Non-pigmented ciliary epithelial cell (primary cell): Measurements from ENCODE around the gene KIF26B.

ENCODE experiments used
- DNase-seq: peaks from one replicate; pipeline ENCODE4 v3.0.0-alpha.2; 2010; ENCODE audit warnings: low read depth

KIF26B gene

DNA sequence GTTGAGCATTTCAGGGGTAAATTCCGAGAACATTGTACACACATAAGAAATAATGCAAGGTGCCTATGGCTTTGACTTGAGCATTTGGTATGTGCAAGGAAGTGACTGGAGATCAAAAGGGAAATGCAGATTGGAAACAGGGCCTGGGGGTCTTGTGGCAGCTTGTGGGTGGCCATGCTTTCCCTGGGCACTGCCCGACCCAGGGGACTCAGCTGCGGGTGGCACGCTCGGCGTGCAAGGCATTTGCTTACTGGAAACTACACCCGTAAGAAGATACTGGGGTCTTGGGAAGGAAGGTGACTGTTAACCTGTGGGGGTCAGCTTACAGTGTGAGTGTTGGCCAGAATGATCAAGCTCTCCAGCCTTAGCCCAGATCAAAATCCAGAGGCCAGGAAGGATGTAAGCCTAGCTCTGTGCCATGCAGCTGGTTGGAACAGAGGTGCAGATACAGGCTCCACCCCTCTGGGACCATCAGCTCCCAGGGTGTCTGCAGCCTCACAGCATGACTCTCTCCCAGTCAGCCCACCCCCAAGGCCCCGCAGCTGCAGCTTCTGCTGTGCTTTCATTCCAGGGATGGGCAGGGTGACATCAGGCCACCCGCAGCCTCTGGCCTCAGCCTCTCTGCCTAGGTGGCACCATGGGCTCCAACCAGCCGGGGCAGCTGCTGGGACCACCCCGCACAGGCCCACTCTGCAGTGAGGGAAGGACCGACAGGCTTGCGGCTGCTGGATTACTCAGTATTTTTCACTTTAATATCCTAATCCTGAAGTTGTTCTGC lies 55.1 kb downstream of the KIF26B start:
- DNase-seq: no peak

DNA sequence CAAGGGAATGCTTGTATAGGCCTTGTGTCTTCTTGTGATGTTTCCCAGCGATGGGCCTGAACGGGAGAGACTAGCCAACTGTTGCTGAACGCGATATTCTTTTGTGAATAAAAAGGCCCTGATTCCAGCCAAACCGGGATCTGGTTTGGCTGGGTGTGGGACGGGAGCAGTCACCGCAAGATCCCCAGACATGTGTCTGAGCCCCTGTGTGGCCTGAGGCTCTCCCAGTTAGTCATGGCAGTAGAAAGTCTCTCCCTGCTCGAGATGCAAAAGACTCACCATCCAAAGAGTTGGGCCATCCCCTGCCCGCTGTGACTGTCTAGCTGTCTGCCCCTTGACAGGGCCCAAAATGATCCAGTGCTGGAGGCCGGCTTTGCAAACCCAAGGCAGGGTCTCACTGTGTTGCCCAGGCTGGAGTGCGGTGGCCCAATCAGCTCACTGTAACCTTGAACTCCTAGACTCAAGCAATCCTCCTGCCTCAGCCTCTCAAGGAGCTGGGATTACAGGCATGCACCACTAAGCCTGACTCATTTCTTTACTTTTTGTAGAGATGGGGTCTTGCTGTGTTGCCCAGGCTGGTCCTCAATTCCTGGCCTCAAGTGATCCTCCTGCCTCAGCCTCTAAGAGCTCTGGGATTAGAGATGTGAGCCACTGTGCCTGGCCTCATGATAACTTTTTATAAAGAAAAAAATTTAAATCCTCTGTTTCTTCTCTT lies 56.4 kb downstream of the KIF26B start:
- DNase-seq: no peak

DNA sequence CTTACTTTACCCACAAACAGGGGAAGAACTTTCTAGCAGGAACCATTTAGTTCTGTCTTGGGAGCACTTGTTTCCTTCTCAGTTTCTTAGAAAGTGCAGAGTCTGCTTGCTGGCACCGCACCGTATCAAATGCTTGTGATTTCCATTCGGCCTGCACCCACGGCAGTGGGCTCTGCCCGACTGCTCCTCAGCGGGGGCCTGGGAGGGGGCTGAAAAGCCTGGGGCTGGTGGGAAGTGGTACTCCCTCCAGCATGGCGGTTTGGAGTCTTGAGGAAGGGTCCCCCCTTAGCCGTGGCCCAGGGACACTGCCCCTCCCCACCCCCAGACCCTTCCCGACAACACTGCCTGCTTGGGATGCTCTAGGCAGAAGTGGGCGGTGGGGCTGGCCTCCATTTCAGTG lies 57.0 kb downstream of the KIF26B start:
- no peak for DNase-seq

DNA sequence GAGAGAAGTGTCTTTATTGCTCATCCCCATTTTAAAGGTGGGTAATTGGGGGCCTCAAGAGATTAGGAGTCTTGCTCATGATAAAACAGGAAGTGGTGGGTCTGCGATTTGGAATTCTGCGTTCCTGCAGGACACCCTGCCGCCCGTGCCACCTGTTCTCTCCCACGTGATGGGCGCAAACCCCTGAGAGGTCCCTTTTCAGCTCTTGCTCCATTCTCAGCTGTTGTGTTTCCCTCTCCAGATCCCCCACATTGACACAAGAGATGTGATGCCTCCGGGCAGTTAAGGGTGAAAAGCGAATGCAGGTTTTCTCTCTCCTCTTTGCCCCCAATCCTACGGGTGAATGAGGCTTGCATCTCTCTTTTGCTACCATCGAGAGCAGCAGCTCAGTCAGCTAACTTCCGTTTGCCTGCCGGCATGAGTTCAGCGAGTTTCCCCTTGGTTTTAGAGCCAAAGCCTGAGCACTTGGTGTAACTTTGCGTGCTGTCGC lies 57.5 kb downstream of the KIF26B start:
- DNase-seq: no peak

DNA sequence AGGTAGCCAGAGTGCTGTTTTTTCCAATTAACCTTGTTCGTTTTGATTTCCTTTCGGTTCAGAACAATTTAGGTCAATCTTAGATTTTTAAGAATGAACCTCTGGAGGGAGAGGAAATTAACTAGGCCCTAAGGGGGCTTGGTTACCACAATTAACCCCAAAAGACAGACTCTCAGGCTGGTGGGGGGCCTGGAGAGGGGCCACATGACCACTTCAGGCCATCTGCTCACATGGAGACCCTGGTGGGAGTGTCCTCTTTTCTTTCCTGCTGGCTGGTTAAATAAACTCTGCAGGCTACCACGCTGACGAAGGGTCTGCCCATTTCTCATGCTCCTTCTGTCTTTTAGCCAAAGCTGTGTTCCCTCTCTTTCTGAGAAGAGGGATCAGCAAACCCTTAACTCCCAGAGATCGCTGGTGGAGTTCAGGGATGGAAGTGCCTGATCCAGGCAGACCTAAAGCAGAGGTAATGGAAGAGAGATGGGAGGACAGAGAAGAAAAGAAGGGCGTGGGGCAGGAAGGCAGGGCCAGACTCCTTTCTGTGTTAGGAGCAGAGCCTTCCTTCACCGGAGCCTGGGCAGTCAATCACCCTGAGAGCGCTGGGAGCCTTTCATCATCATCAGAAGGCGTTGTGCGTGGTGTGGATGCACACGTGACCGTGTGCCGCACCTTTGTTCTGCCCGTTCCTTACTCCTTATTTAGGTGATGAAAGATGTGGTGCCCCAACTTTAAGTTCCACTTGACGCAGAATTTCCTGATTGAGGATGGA lies 58.5 kb downstream of the KIF26B start:
- no peak for DNase-seq

DNA sequence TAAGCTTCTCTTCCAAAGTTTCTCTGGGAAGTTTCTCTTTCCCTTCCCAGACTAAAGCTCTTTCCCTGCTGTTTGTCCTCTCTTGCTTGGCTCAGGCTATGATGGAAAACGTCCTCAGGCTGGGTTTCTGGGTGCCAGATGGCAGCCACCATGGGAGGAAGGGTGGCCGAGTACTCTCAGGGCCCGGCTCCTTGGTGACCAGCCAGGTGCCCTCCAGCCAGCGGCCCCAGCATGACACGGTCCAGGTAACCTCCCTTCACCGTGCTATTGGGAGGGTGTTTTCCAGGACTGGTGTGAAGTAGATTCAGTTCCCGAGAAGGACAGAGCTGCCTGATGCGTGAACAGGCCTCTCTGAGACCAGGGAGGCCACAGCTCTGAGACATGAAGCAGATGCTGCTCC lies 60.3 kb downstream of the KIF26B start:
- no peak for DNase-seq

DNA sequence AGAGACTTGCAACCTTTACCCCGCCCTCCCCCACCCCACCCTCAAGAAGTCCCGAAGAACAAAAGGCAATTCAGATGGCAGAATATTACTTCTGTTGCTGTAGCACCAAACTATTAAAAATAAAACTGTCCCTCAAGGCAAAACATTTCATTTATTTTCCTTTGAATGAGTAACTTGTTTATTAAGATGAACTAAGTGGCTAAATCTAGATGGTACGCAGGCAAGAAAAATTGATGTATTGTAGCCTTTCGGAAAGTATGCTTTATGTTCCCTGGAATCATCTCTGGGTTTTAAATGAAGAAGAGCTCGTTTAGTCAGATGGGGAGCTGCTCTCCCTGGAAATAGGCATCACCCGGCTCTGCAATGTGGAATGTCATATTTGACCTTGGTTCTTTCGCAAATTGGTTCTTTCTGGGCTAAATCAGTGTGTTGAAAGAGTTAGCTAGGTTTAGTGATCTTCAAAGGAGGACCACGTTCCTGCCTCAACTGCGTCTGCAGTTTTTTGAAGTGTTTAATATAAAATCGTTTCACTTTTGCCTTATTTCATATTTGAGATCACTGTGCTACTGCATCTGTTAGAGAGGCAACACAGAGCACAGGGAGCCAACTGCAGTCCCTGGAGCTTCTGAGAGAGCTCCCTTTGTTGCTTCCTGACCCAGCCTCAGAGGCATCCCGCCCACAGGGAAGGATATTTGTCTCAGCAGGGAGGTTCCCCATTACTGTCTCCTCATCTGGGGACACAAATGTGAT lies 61.8 kb downstream of the KIF26B start:
- no peak for DNase-seq

DNA sequence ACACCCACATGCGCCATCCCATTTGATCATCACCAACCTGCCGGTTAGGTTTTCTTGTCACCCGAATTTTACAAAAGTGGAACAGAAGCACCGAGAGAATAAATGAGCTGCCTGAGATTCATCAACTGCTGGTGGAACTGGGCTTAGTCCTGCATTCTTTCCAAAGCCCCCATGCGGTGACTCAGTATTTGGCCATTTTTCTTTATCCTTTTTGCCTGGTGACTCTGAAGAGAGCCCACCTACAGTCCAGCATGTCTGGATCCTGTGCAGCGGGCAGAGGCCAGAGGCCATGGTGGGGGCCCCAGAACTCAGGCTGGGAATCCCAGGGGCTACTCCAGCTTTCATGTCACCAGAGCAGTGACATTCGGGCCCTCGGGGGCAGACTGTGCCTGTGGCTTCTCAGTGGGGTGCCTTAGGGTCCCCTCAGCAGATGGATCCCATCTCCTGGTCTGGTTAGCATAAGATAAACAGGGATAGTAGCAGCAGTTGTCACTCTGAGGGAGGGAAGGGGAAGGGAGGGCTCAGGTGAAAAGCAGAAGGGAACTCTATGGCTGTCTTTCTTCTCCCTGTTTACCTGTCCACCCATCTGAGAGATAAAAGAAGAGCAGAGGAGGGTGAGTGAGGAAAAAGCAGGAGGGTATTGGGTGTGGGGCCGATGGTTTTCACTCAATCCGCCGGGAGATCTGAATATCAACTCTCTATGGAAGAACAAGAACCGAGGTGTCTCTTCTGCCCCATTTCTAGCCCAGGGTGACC lies 63.2 kb downstream of the KIF26B start:
- DNase-seq: no peak

DNA sequence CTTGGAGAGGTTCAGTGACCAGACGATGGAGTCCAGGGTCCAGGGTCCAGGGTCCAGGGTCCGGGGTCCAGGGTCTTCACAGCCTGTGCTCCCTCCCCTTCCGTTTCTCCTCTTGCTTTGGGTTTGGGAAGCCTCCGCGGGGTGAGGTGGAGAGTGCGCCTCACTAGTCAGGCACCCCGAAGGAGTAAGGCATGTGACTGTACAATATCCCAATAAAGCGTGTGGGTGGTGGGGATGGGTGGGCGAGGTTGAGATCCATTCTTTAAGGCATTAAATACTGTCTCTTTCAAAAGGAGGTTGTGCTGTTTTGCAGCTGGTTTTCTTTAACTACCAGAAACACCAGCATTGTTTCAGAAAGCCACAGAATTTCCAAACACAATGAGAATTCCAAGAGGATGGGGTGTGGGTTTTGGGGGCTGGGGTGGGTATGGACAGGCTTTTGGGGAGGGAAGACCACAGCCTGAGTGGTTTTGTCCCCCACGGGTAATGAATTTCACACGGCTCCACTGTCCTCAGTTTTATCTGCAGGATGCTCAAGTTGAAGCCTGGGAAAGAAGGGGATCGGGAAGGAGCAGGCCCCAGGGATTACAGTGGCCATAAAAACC lies 65.7 kb downstream of the KIF26B start:
- no peak for DNase-seq

DNA sequence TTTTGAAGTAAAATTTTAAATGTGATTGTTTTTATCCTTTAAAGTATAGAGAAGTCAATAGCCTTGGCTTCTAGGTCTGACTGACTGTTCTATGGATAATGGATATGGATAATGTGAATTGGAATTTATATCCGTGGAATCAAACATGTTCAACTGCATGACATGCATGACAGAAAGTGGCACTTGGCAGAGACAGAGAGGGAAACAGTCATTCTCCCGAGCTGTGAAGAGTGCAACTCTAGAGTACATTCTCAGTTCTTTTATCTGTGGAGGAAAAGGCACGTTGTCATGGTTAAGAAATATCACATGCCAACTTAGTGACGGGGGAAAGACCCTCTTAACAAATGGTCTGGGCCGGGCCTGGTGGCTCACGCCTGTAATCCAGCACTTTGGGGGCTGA lies 67.0 kb downstream of the KIF26B start:
- DNase-seq: no peak

DNA sequence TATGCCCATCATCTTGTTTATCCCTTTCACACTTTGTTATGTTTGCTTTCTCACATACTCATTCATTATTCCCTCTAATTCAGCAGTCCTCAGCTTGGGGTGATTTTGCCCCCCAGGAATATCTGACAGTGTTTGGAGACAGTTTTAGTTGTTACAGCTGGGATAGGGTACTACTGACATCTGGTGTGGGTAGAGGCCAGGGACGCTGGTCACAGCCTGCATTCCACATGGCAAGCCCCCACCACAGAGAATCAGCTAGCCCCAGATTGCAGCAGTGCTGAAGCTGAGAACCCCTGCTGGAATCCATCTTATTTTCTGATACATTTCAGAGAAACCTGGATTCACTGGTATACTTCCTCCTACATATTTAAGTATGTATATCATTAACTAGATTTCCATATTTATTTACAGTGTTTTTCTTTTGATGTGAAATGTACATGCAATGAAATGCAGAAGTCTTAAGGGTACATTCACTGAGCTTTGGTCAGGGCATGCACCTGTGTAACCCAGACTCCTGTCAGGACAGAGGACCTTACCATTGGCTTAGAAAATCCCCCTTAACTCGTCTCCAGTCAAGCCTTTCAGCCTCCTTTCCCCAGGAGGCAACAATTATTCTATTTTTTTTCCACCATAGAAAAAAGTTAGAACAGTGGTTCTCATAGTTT lies 68.3 kb downstream of the KIF26B start:
- no peak for DNase-seq

DNA sequence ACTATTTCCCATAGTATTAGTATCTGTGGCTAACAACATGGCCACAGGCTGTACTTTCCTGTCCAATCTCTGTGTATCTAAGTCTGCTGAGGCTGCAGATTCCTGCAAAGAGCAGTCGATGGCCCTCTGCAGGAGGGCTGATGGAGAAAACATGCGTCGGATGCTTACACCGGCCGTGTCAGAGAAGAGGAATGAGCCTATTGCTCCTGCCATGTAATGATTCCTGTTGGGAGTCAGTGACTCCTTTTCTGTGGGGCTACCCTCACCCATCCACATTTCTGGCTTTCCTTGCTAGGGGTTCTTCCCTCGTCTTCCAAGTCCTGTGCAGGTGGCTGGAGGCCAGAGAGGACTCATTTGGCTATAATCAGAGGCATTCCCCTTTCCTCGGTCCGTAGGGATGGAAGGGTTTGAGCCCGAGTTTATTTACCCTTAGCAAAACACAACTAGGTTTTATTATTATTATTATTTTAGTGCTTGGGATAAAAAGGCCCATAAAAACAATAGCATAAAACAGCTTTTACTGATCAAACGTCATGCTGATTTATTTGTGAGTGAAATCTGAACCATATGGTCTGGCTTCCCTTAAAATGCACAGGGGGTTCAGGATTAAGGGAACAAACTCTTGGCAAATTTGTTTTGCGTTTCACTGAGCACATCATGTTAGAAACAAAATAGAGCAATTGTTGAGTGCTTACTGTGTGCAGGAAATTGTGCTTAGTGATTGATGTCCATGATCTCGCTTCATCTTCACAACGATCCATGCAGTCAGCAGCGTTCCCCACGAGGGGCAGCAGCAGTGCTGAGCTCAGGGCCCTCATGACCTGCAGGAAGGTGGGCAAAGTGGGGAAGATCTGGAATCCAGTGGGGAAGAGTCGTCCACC lies 70.8 kb downstream of the KIF26B start:
- peak; percentile 15 for DNase-seq

DNA sequence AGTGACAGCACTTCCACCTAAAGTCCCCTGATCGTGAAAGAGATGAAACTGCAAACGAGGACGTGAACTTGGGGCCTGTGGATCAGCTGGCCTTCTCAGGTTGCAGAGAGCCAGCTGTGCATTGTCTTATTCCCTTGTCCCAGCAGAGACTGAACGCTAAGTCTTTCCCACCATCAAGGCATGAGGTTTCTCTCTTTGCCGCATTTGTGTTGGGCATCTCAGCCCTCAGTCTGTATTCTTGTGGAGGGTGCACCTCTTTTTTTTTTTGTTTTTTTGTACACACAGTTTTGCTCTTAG lies 71.4 kb downstream of the KIF26B start:
- DNase-seq: no peak

DNA sequence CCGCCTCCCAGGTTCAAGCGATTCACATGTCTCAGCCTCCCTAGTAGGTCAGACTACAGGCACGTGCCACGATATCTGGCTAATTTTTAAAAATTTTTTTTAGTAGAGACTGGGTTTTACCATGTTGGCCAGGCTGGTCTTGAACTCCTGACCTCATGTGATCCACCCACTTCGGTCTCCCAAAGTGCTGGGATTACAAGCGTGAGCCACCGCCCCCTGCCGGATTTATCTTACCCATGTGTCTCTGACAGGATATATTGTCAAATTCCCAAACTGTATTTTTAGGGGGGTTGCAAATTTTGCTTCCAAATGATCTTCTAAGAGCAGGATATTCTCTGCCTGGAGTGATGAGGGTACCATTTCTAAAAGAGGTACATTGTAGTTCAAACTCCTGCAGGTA lies 74.3 kb downstream of the KIF26B start:
- no peak for DNase-seq

DNA sequence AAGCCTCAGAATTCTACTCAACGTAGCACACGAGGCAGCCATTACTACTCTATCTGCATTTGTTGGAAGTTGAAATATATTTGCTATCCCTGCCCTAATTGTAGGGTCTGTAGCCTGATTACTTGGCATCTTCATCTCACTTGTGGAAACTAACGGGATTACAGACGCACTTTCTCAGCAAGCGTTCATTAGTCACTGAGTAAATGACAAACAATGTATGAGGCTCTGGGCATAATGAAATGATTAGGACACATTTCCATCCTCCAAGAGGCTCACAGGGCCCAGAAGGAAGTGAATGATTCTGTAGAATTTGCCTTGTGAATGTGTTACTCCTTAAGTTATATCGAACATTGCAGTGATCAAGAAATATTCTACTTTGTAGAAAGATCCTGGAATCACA lies 78.1 kb downstream of the KIF26B start:
- no peak for DNase-seq

DNA sequence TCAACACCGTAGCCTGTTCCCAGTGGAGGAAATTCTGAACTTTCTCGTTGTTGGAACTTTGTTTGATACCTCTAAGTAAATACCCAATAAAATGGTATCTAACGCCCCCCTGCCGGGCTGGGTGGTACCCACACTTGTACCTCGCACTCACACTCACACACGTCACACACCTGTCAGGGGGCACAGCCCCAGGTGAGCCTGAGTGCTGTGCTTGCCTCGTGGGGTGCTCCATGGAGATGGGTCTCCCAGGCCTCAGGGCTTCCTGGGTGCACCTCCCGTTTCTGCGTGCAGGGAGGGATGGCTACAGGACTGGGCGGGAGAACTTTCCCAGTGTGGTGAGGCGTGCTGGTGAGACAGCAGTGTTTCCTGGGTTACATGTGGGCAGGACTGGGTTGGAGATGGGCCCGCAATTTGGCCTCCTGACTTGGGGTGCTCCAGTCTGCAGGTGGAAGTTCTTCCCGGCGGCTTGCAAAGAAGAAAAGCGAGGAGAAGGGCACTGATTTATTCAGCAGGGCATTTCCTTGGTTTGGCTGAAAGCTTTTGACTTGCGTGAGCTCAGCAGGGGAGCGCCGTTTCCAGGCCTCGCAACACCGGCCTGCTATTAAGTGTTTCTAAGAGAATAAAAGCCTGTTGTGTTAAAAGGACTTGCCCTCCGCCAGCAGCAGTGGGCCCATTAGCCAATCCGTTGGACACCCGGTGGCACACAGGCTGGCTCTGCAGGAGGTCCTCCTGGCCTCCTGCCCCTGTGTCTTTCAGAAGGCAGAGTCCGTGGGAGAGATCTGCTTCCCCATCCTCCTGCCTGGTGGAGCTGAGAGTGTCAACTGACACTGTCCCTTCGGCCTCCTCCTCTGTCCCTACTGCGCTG lies 79.7 kb downstream of the KIF26B start:
- DNase-seq: no peak

DNA sequence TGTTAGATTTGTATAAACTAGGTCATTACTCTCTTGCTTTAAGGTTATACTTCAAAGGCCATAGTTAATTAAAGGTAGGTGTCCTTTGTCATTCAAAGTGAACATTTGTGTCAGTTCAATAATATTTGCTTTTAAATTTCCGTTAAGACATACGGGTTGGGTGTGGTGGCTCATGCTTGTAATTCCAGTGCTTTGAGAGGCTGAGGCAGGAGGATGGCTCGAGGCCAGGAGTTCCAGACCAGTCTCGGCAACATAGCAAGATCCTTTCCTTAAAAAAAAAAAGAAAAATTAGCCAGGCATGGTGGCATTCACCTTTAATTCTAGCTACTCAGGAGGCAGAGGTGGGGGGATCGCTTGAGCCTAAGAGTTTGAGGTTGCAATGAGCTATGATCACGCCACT lies 80.4 kb downstream of the KIF26B start:
- no peak for DNase-seq

DNA sequence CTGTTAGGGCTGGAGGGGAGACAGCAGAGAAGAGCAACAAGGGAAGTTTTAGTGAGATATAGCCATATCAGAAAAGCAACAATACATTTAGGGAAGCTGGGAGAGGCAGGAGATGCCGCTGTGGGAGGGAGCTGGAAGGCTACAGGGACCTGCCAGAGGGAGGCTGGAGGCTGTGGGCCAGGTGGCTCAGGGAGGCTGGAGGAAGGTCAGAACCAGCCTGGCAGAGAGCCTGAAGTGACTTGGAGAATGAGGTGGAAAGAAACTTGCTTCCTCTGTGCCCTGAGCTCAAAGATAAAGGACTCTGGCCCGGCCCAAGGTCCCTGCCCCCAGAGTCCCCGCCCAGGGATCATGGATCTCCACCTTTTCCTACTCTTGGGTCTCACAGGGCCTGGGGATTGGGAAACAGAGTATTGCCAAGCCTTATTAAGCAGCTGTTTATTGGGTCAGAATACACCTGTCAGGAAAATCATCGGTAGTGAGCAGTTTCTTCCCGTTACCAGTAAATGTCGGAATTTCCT lies 85.9 kb downstream of the KIF26B start:
- DNase-seq: no peak
